OCI-LY1 (cell line): ENCODE data around the gene GPR119.

ENCODE experiments used
- H2AFZ ChIP-seq: fragments of 200-600 bp; sonication (generic), shearing (Covaris generic); 2 replicates; pipeline ENCODE4 v1.6.0; 2014; ENCODE audit warnings: antibody characterized with exemption, mild to moderate bottlenecking, low read length
- H3F3A ChIP-seq: fragments of 200-600 bp; sonication (generic), shearing (Covaris generic); 2 replicates; pipeline ENCODE4 v1.6.0; 2014; ENCODE audit warnings: mild to moderate bottlenecking, antibody characterized with exemption, low read length, moderate library complexity; ENCODE audit not compliant: insufficient read depth
- H3K27ac ChIP-seq: fragments of 200-600 bp; sonication (generic); 2 replicates; pipeline ENCODE4 v1.5.1; 2014; ENCODE audit warnings: low read length, mixed run types, mild to moderate bottlenecking, low read depth; ENCODE audit not compliant: poor library complexity, severe bottlenecking
- H3K27me3 ChIP-seq: fragments of 200-600 bp; sonication (generic); 2 replicates; pipeline ENCODE4 v1.6.0; 2014; ENCODE audit warnings: antibody characterized with exemption, mild to moderate bottlenecking, low read length, moderate library complexity; ENCODE audit not compliant: insufficient read depth
- H3K36me3 ChIP-seq: fragments of 200-600 bp; sonication (generic); 2 replicates; pipeline ENCODE4 v1.6.1; 2014; ENCODE audit warnings: mild to moderate bottlenecking, antibody characterized with exemption, low read length, moderate library complexity, mixed read lengths; ENCODE audit not compliant: insufficient read depth
- H3K4me1 ChIP-seq: fragments of 200-600 bp; sonication (generic); 2 replicates; pipeline ENCODE4 v1.5.1; 2014; ENCODE audit warnings: mild to moderate bottlenecking, low read length, moderate library complexity; ENCODE audit not compliant: insufficient read depth, severe bottlenecking
- H3K4me2 ChIP-seq: fragments of 200-600 bp; sonication (generic), shearing (Covaris generic); 2 replicates; pipeline ENCODE4 v1.6.1; 2014; ENCODE audit warnings: low read length
- H3K4me3 ChIP-seq: fragments of 200-600 bp; sonication (generic); 2 replicates; pipeline ENCODE4 v1.5.1; 2014; ENCODE audit warnings: low read length, low read depth, mild to moderate bottlenecking, mixed read lengths; ENCODE audit not compliant: poor library complexity, severe bottlenecking
- H3K79me2 ChIP-seq: fragments of 200-600 bp; shearing (Covaris generic); 2 replicates; pipeline ENCODE4 v1.6.1; 2016; ENCODE audit warnings: mixed run types, low read length, mixed read lengths; ENCODE audit not compliant: insufficient read depth
- H3K9ac ChIP-seq: fragments of 200-600 bp; sonication (generic), shearing (Covaris generic); 2 replicates; pipeline ENCODE4 v1.6.1; 2014; ENCODE audit warnings: mild to moderate bottlenecking, low read length, mixed read lengths
- H3K9me2 ChIP-seq: fragments of 200-600 bp; sonication (generic), shearing (Covaris generic); 2 replicates; pipeline ENCODE4 v1.6.1; 2014; ENCODE audit warnings: low read depth, mild to moderate bottlenecking, low read length, mixed read lengths
- H3K9me3 ChIP-seq: fragments of 200-600 bp; shearing (Covaris generic); 2 replicates; pipeline ENCODE4 v1.6.1; 2014; ENCODE audit warnings: low read length, mixed read lengths
- H4K20me1 ChIP-seq: fragments of 200-600 bp; sonication (generic), shearing (Covaris generic); 2 replicates; pipeline ENCODE4 v1.6.0; 2016; ENCODE audit warnings: mild to moderate bottlenecking, low read length; ENCODE audit not compliant: insufficient read depth
- CTCF ChIP-seq: fragments of 200-600 bp; sonication (generic), shearing (Covaris generic); IDR thresholded peaks from 2 replicates; pipeline ENCODE4 v1.5.1; 2017; ENCODE audit warnings: mild to moderate bottlenecking, antibody characterized with exemption, low read length, moderate library complexity, mixed read lengths
- EZH2 ChIP-seq: fragments of 200-600 bp; sonication (generic), shearing (Covaris generic); IDR thresholded peaks from 2 replicates; pipeline ENCODE4 v1.8.0; 2017; ENCODE audit warnings: borderline replicate concordance, mixed run types, mild to moderate bottlenecking, antibody characterized with exemption, low read length, moderate library complexity, mixed read lengths

Gene GPR119

GRCh38 chrX:130402208-130402684 lies 16.8 kb upstream of the GPR119 start:
- Histone ChIP-seq H3K4me1 (peaks cover 15% of the 10 kb centered on the region), H3K4me3 (peak overlapping the region; percentile 92), H2AFZ (no peak overlapping the region), H4K20me1 (no peaks in the 10 kb centered on the region), H3K4me2 (peak overlapping the region; percentile 98), H3K27me3 (no peaks in the 10 kb centered on the region), H3K79me2 (0 out of 2 replicates have a peak, but pooled peaks cover 6% of the 10 kb centered on the region), H3K9me2 (no peaks in the 10 kb centered on the region), H3K27ac (no peak overlapping the region), H3K36me3 (peaks cover 14% of the 10 kb centered on the region; the same call in 1 of the 2 replicates), H3K9me3 (no peaks in the 10 kb centered on the region), H3K9ac (peak overlapping the region; percentile 89), H3F3A (no peaks in the 10 kb centered on the region)
- TF ChIP-seq CTCF (no peak), EZH2 (no peak)

GRCh38 chrX:130401415-130402207 lies 16.1 kb upstream of the GPR119 start, which contains the start of gene RBMX2:
Gene RBMX2, plus strand, starts transcription at chrX:130401987. Its CDS starts 46 bp downstream, at chrX:130402033.
- H3K9ac ChIP-seq, result peak within 1 kb of the TSS; percentile 89
- H3K4me1 ChIP-seq, result peaks cover 15% of the 10 kb centered on the region
- TF ChIP-seq EZH2 (no peak), CTCF (no peak)
- H3K27ac ChIP-seq, result peak within 1 kb of the TSS; percentile 63
- no peaks in the 10 kb centered on the region for H3F3A ChIP-seq
- no peak within 1 kb of the TSS for H2AFZ ChIP-seq
- H3K79me2 ChIP-seq, result 0 out of 2 replicates have a peak, but pooled peaks cover 6% of the 10 kb centered on the region
- H3K36me3 ChIP-seq, result peaks cover 14% of the 10 kb centered on the region; the same call in 1 of the 2 replicates
- H3K27me3 ChIP-seq, result no peaks in the 10 kb centered on the region
- H3K4me3 ChIP-seq, result peak within 1 kb of the TSS; percentile 92
- no peaks in the 10 kb centered on the region for H4K20me1 ChIP-seq
- H3K4me2 ChIP-seq, result peak within 1 kb of the TSS; percentile 98
- no peaks in the 10 kb centered on the region for H3K9me2 ChIP-seq
- H3K9me3 ChIP-seq, result no peaks in the 10 kb centered on the region

GRCh38 chrX:130395341-130395740 lies 9.9 kb upstream of the GPR119 start:
- Histone ChIP-seq H3K4me2 (no peak overlapping the region), H3K79me2 (no peaks in the 10 kb centered on the region), H3K9me3 (no peaks in the 10 kb centered on the region), H3K27ac (no peak overlapping the region), H3K36me3 (no peaks in the 10 kb centered on the region), H3K27me3 (no peaks in the 10 kb centered on the region), H3K9ac (no peak overlapping the region), H3K9me2 (no peaks in the 10 kb centered on the region), H3K4me3 (no peak overlapping the region), H3F3A (no peaks in the 10 kb centered on the region), H3K4me1 (no peaks in the 10 kb centered on the region), H2AFZ (no peak overlapping the region), H4K20me1 (no peaks in the 10 kb centered on the region)
- TF ChIP-seq EZH2, result no peak
- no peak for TF ChIP-seq CTCF
